ENCODE data around the gene PLXND1. TPM values are rescaled to one million over a fixed set of nuclear protein-coding genes. Genes with fewer than 3 reads are reported as not detected.

Gene PLXND1
- total RNA-seq, 1 donor from 2014 or later, result 96.5 TPM

DNA sequence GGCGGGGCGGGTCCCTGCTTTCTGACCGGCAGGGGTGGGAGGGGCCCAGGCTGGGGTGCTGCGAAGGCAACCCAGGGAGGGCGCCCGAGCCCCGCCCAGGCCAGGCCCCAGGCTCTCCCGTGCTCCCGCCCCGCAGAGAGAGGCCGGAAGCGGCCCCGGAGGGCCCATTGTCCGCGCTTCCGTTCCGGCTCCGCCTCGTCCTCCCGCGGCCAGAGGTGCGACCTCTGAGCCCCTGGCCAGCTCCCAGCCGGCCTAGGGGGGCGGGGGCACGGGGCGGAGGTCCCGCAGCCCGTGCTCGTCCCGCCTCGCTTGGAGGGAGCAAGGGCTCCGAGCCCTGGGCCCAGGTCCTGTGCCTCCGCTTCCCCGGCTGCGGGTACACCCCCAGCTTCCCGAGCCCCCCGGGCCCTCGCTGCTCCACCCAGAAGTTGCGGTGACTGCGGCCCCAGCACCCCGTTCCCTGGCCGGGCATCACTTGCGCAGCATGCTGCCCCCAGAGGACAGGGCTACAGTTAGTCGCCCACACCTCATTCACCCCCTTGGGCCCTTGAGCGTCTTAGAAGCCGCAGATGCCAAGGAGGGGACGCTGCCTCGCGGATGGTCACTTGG lies 20.4 kb upstream of the PLXND1 start:
- peak in 1 of 2 donors; percentile 90 for DNase-seq (ENCODE audit: extremely low spot score in 2 of 2)
- H3K9me3 ChIP-seq, result no peaks in the 10 kb centered on the region
- peak overlapping the region; percentile 50 to 58 for H3K4me3 ChIP-seq
- intact Hi-C loops (cut with DNase I), result loop anchor here (10.0 kb wide), 1 partner anchor 198 kb away; no protein-coding TSS in a partner anchor
- H3K27ac ChIP-seq, result peak overlapping the region; percentile 93
- no peaks in the 10 kb centered on the region for H3K27me3 ChIP-seq
- TF ChIP-seq POLR2A (IDR thresholded peaks at IDR 0.05) (peak in 1 of 2 donors; percentile 56), POLR2AphosphoS5 (IDR thresholded peaks at IDR 0.05; ENCODE audit: insufficient read depth in 1 of 2, low read depth in 1 of 2) (peak in 1 of 2 donors; percentile 84)
- TF ChIP-seq, protein P1, sequence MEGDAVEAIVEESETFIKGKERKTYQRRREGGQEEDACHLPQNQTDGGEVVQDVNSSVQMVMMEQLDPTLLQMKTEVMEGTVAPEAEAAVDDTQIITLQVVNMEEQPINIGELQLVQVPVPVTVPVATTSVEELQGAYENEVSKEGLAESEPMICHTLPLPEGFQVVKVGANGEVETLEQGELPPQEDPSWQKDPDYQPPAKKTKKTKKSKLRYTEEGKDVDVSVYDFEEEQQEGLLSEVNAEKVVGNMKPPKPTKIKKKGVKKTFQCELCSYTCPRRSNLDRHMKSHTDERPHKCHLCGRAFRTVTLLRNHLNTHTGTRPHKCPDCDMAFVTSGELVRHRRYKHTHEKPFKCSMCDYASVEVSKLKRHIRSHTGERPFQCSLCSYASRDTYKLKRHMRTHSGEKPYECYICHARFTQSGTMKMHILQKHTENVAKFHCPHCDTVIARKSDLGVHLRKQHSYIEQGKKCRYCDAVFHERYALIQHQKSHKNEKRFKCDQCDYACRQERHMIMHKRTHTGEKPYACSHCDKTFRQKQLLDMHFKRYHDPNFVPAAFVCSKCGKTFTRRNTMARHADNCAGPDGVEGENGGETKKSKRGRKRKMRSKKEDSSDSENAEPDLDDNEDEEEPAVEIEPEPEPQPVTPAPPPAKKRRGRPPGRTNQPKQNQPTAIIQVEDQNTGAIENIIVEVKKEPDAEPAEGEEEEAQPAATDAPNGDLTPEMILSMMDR (IDR thresholded peaks at IDR 0.05), result no peak
- H3K4me1 ChIP-seq, result peaks cover 73% of the 10 kb centered on the region
- H3K36me3 ChIP-seq, result no peaks in the 10 kb centered on the region

DNA sequence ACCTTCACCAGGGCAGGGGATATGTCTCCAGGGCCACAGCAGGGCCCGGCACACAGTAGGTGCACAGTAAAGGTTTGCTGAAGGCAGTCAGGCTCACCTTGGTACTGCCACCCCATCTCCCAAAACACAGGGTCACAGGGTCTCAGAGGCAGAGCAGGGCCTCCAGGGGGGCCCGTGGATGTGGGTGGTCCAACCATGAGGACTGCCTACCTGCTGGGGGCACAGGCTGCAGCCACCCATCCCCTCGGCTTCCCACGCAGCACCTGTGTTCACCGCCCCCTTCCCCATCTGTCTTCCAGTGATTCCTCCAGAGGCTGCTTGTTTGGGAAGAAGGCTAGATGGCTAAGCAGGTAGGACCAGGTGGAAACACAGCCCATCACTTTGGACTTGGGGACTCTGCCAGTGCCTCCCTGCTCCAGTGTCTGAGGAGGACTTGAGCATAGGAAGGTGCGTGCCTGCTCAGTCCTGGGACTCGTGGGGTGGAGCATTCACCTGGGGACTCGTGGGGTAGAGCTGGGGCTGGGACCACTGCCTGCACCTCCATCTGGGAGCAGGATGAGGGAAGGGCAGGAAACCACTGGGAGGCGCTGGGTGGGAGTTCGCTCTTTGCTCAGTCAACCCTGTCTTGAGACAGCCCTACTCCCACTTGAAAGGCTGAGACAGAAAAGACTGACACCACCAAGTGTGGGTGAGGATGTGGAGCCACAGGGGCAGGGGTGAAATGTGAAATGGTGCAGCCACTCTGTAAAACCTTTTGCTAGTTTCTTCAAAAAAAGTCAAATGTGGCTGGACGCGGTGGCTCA lies 18.8 kb upstream of the PLXND1 start:
- no peaks in the 10 kb centered on the region for H3K27me3 ChIP-seq
- H3K36me3 ChIP-seq, result no peaks in the 10 kb centered on the region
- intact Hi-C loops (cut with DNase I), result loop anchor here (10.0 kb wide), 1 partner anchor 200 kb away; no protein-coding TSS in a partner anchor
- DNase-seq (ENCODE audit: extremely low spot score in 2 of 2), result peak in 1 of 2 donors; percentile 92
- TF ChIP-seq, protein P1 (IDR thresholded peaks at IDR 0.05), result no peak
- TF ChIP-seq POLR2A (IDR thresholded peaks at IDR 0.05) (no peak), POLR2AphosphoS5 (IDR thresholded peaks at IDR 0.05; ENCODE audit: insufficient read depth in 1 of 2, low read depth in 1 of 2) (no peak)
- peaks cover 77% of the 10 kb centered on the region for H3K4me1 ChIP-seq
- H3K9me3 ChIP-seq, result no peaks in the 10 kb centered on the region
- H3K4me3 ChIP-seq, result no peak overlapping the region
- peak overlapping the region; percentile 93 for H3K27ac ChIP-seq

DNA sequence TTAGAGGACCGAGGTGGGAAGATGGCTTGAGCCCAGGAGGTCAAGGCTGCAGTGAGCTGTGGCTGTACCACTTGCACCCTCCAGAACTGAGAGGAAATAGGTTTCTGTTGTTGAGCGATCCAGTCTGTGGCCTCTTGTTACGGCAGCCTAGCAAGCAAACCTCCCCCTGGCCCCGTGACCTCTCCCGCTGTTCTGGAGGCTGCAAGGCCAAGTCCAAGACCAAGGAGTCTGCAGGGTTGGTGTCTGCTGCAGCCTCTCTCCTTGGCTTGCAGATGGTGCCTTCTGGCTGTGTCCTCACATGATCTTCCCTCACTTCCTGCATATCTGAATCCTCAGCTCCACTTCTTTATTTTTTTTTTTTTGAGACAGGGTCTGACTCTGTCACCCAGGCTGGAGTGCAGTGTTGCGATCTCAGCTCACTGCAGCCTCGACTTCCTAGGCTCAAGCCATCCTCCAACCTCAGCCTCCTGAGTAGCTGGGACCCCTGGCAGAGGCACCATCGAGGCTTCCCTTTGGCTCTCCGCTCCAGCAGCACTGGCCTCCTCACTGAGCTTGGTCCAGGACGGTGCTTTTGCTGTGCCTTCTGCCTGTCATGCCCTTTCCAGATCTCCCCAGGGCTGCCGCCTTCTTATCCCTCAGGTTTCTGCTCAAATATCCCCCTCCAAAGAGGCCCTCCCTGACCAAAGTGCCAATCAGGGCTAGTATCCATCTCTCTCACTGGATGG lies 18.0 kb upstream of the PLXND1 start:
- peaks cover 77% of the 10 kb centered on the region for H3K4me1 ChIP-seq
- intact Hi-C loops (cut with DNase I), result loop anchor here (10.0 kb wide), 1 partner anchor 200 kb away; no protein-coding TSS in a partner anchor
- no peak overlapping the region for H3K4me3 ChIP-seq
- H3K36me3 ChIP-seq, result no peaks in the 10 kb centered on the region
- H3K27ac ChIP-seq, result peak overlapping the region; percentile 93
- H3K9me3 ChIP-seq, result no peaks in the 10 kb centered on the region
- DNase-seq (ENCODE audit: extremely low spot score in 2 of 2), result peak in 1 of 2 donors; percentile 85
- TF ChIP-seq POLR2A (IDR thresholded peaks at IDR 0.05) (no peak), POLR2AphosphoS5 (IDR thresholded peaks at IDR 0.05; ENCODE audit: insufficient read depth in 1 of 2, low read depth in 1 of 2) (no peak)
- TF ChIP-seq, protein P1 (IDR thresholded peaks at IDR 0.05), result no peak
- no peaks in the 10 kb centered on the region for H3K27me3 ChIP-seq

DNA sequence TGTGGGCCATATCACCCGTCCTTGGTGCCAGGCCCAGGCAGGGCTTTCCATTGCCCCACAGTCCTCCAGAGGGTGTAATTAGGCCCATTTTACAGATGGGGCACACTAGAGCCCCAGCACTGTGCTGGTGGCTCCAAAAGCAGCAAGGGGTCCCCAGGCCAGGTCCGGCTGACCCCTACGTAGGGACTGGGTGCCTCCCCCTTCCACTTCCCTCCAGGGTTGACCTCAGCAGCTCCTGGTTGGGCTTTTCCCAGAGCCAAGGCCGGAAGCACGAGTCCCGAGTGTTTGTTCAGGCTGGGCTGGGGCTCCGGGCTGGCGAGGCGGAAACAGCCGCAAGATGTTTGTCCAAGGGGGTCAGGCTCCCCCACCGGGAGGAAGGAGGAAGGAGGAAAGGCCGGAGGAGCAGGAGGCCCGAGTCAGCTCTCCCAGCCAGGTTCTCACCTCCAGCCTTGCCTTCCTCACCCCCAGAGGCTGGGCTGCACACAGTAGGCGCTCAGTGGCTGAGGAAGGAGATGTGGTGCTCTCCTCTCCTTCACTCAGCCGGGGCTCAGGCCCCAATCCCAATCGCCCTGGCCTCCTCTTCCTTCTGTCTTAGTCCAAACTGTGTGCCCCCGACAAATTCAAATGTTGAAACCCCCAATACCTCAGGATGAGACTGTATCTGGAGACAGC lies 17.1 kb upstream of the PLXND1 start:
- Histone ChIP-seq H3K36me3 (no peaks in the 10 kb centered on the region), H3K27ac (peak overlapping the region; percentile 93), H3K27me3 (no peaks in the 10 kb centered on the region), H3K4me3 (no peak overlapping the region), H3K4me1 (peaks cover 71% of the 10 kb centered on the region), H3K9me3 (no peaks in the 10 kb centered on the region)
- peak in 1 of 2 donors; percentile 46 for TF ChIP-seq POLR2AphosphoS5 (IDR thresholded peaks at IDR 0.05; ENCODE audit: insufficient read depth in 1 of 2, low read depth in 1 of 2)
- TF ChIP-seq, protein P1 (IDR thresholded peaks at IDR 0.05), result no peak
- intact Hi-C loops (cut with DNase I), result loop anchor here (10.0 kb wide), 1 partner anchor 201 kb away; no protein-coding TSS in a partner anchor
- peak in 1 of 2 donors; percentile 85 for DNase-seq (ENCODE audit: extremely low spot score in 2 of 2)
